Right cardiac atrium (tissue), 5 donors: ENCODE results near the gene PRPS2. TPM values are rescaled to one million over a fixed set of nuclear protein-coding genes. Genes with fewer than 3 reads are reported as not detected.

Experiments used
- ATAC-seq, 2 donors: fragments of 200-7000 bp; cut with Tn5 transposase; one replicate each; pipeline versions ENCODE4 v1.8.0 to v1.9.1; 2020; ENCODE audit warnings: moderate library complexity in 2 of 2, mild to moderate bottlenecking in 1 of 2
- DNase-seq, 3 donors: peaks; one replicate each; pipeline ENCODE4 v3.0.0-alpha.2; 2020
- H3K27ac ChIP-seq: one replicate; pipeline ENCODE4 v1.5.1; 2013; ENCODE audit warnings: mild to moderate bottlenecking, low read length, control low read depth, moderate library complexity
- H3K27me3 ChIP-seq: one replicate; pipeline ENCODE4 v1.6.1; 2013; ENCODE audit not compliant: control insufficient read depth, insufficient read depth
- H3K4me1 ChIP-seq: one replicate; pipeline ENCODE4 v1.6.1; 2013; ENCODE audit warnings: low read length; ENCODE audit not compliant: control insufficient read depth, insufficient read depth
- H3K4me3 ChIP-seq: one replicate; pipeline ENCODE4 v1.5.1; 2013; ENCODE audit warnings: low read length, control low read depth
- H3K9me3 ChIP-seq: one replicate; pipeline ENCODE4 v1.6.1; 2013; ENCODE audit warnings: low read length; ENCODE audit not compliant: control insufficient read depth
- WGBS: extraction: QIAGEN DNeasy Blood & Tissue Kit; methylation state at CpG from one replicate; pipeline ENCODE4 v1.1.7; 2013; 5-methylcytosine and 5-hydroxymethylcytosine counted together
- intact Hi-C, 4 donors: fragments of 100-400 bp; cut with DNase I; formaldehyde crosslinking; loops; one replicate each; pipeline versions ENCODE4 v1.11.0 to v1.14.0; 2022 to 2023
- polyA plus RNA-seq: library from polyadenylated mRNA; stranded (reverse); fragments of 200-250 nt; gene quantifications from one replicate; pipeline ENCODE4 v1.2.3, GENCODE V29; 2013
- total RNA-seq, 4 donors: library from RNA; stranded (reverse); fragmentation: NEBNext Ultra II Directional; extraction: Animal tissue kit (Norgen Biotek cat#: 25700); gene quantifications; one replicate each; pipeline ENCODE4 v1.2.1, GENCODE V29; 2021
- donor health status: healthy with polysubstance abuse.
- donor health status: DM: no; HTN: yes; CAD: no.
- donor health status: DM: no; HTN: no; CAD: no.
- donor health status: DM: no; HTN: yes; CAD: no; lungs with severe emphysema.
- donor health status: DM: yes; HTN: yes; CAD: no.

Gene PRPS2
- total and polyA plus RNA-seq, 5 donors = 3.6 to 5.5 (median 5.4) TPM

- ATAC-seq = no peak
- DNase-seq = no peak
- Histone ChIP-seq H3K27ac (no peak overlapping the region), H3K27me3 (no peaks in the 10 kb centered on the region), H3K4me3 (no peak overlapping the region), H3K9me3 (no peaks in the 10 kb centered on the region), H3K4me1 (no peaks in the 10 kb centered on the region)
- WGBS = 45% methylated on average over 4 of the region's 4 CpGs
- intact Hi-C loops = no loop called here
Observed at GRCh38 chrX:12867685-12868084, 76.5 kb downstream of the PRPS2 start.

DNA sequence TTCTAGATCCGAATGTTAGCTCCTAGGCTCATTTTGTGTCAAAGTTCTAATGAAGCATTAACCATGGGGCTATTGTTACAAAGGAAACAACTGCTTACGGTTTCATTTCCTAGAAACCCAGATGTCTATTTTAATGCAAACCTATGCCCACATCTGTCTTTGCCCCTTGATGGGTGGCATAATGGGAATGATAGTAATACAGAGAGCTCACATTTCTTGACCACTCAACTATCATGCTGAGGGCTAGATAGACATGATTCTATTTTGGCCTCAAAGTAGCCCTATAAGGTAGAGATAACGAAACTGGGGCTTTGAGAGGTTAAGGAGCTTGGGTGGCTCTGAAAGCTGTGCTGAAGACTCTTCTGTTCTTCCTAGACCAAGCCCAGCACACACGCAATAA is 77.5 kb downstream of the PRPS2 start:
- H3K9me3 ChIP-seq = no peaks in the 10 kb centered on the region
- H3K27me3 ChIP-seq = no peaks in the 10 kb centered on the region
- no peak overlapping the region for H3K4me3 ChIP-seq
- intact Hi-C loops = no loop called here
- no peak for DNase-seq
- H3K27ac ChIP-seq = no peak overlapping the region
- no peak for ATAC-seq
- H3K4me1 ChIP-seq = no peaks in the 10 kb centered on the region
- WGBS = 84% methylated on average over 4 of the region's 4 CpGs

GRCh38 chrX:12871257-12871656 is 80.0 kb downstream of the PRPS2 start:
- Histone ChIP-seq H3K9me3 (no peaks in the 10 kb centered on the region), H3K4me3 (no peak overlapping the region), H3K4me1 (no peaks in the 10 kb centered on the region), H3K27ac (no peak overlapping the region), H3K27me3 (no peaks in the 10 kb centered on the region)
- ATAC-seq (no peak), DNase-seq (no peak)
- intact Hi-C loops = no loop called here
- WGBS = 57% methylated on average over 6 of the region's 6 CpGs

GRCh38 chrX:12872741-12873140 is 81.5 kb downstream of the PRPS2 start:
- Histone ChIP-seq H3K27me3 (no peaks in the 10 kb centered on the region), H3K4me3 (no peak overlapping the region), H3K9me3 (no peaks in the 10 kb centered on the region), H3K27ac (no peak overlapping the region), H3K4me1 (no peaks in the 10 kb centered on the region)
- DNase-seq (no peak), ATAC-seq (no peak)
- 81% methylated on average over 4 of the region's 4 CpGs for WGBS
- intact Hi-C loops = no loop called here

Other genes with a start within 250 kb of the PRPS2 start
- under 1 TPM; 0.25 to 0.96 (median 0.84) TPM for gene TLR7, start 75.7 kb downstream of the PRPS2 start, total RNA-seq
- 0.02 TPM for gene TLR7, start 75.7 kb downstream of the PRPS2 start, polyA plus RNA-seq
- 1 to 10 TPM; 1.3 to 2.8 (median 2.1) TPM for gene TLR8, start 115.2 kb downstream of the PRPS2 start, total RNA-seq
- 0.14 TPM for gene TLR8, start 115.2 kb downstream of the PRPS2 start, polyA plus RNA-seq
- gene TMSB4X, start 183.7 kb downstream of the PRPS2 start, total RNA-seq = 1,000 to 10,000 TPM; 1,054 to 1,542 (median 1,304) TPM
- gene TMSB4X, start 183.7 kb downstream of the PRPS2 start, polyA plus RNA-seq = 2,718 TPM